ENCODE results near the gene APOBR. TPM values are rescaled to one million over a fixed set of nuclear protein-coding genes. Genes with fewer than 3 reads are reported as not detected.

Gene APOBR
- total and polyA plus RNA-seq, 2 of the 13 experiments (the other 11 are each of a cell fraction or from before 2014, with no cell fraction given) = 0.03 TPM; not detected in 1

DNA sequence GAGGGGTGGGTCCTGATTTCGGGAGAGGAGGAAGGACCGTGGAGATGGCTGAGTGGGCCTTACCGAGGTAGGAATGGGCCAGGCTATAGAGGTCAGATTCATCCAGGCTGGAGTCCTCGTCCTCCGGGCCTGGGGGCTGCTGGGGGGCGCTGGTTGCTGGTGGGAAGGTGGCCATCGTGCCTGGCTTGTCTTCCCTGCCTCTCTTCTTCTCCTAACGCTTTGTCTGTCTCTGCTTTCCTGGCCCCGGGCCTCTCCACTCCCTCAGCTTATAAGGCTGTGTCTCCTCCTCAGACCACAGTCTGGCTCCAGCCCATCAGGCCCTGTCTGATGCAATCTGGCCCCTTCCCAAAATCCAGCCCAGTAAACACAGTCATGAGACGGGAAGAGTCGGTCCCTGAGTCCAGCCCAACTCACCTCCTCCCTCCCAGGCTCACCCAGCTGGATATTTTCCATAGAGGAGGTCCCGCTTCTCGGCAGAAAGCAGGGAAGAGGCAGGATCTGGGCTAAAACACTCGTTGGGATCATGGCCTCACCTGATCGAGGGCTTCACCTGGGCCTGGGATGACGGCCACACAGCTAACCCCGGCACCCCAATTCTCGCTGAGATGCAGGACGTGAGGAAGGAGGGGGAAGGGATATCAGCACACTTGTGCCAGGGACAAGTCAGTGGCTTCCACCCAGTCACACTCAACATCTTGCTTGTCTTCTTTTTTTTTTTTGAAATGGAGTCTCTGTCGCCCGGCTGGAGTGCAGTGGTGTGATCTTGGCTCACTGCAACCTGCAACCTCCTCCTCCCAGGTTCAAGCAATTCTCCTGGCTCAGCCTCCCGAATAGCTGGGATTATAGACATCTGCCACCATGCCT lies 44.5 kb downstream of the APOBR start, which contains the start of gene NUPR1 (continued):
- TF ChIP-seq, protein P1, sequence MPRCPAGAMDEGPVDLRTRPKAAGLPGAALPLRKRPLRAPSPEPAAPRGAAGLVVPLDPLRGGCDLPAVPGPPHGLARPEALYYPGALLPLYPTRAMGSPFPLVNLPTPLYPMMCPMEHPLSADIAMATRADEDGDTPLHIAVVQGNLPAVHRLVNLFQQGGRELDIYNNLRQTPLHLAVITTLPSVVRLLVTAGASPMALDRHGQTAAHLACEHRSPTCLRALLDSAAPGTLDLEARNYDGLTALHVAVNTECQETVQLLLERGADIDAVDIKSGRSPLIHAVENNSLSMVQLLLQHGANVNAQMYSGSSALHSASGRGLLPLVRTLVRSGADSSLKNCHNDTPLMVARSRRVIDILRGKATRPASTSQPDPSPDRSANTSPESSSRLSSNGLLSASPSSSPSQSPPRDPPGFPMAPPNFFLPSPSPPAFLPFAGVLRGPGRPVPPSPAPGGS (CRISPR knock-in tag; IDR thresholded peaks at IDR 0.05) = no peak
- TF ChIP-seq ZNF101 (CRISPR knock-in tag; IDR thresholded peaks at IDR 0.05; ENCODE audit: borderline replicate concordance, low read depth) = no peak
- no peak for TF ChIP-seq ZNF24 (IDR thresholded peaks at IDR 0.05)
- TF ChIP-seq HOXA9 (CRISPR knock-in tag; IDR thresholded peaks at IDR 0.05; ENCODE audit: borderline replicate concordance) = no peak
- TF ChIP-seq, protein P2, sequence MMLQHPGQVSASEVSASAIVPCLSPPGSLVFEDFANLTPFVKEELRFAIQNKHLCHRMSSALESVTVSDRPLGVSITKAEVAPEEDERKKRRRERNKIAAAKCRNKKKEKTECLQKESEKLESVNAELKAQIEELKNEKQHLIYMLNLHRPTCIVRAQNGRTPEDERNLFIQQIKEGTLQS (CRISPR knock-in tag; IDR thresholded peaks at IDR 0.05) = peak; percentile 91
- TF ChIP-seq, protein P3, sequence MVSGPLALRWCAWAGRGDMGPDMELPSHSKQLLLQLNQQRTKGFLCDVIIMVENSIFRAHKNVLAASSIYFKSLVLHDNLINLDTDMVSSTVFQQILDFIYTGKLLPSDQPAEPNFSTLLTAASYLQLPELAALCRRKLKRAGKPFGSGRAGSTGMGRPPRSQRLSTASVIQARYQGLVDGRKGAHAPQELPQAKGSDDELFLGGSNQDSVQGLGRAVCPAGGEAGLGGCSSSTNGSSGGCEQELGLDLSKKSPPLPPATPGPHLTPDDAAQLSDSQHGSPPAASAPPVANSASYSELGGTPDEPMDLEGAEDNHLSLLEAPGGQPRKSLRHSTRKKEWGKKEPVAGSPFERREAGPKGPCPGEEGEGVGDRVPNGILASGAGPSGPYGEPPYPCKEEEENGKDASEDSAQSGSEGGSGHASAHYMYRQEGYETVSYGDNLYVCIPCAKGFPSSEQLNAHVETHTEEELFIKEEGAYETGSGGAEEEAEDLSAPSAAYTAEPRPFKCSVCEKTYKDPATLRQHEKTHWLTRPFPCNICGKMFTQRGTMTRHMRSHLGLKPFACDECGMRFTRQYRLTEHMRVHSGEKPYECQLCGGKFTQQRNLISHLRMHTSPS (CRISPR knock-in tag; IDR thresholded peaks at IDR 0.05; ENCODE audit: low read depth) = no peak
- no peak for TF ChIP-seq ARNT (IDR thresholded peaks at IDR 0.05)
- TF ChIP-seq ZNF577 (CRISPR knock-in tag; IDR thresholded peaks at IDR 0.05; ENCODE audit: borderline replicate concordance, low read depth) = no peak
- TF ChIP-seq ZNF75D (CRISPR knock-in tag; IDR thresholded peaks at IDR 0.05; ENCODE audit: borderline replicate concordance) = no peak
- peak; percentile 78 for TF ChIP-seq ZNF792 (CRISPR knock-in tag; IDR thresholded peaks at IDR 0.05)
- TF ChIP-seq ZNF124 (CRISPR knock-in tag; IDR thresholded peaks at IDR 0.05) = no peak
- peak; percentile 75; the same call in 1 of the 2 replicates for TF ChIP-seq ISL2 (CRISPR knock-in tag; IDR thresholded peaks at IDR 0.05)
- TF ChIP-seq ZNF850 (CRISPR knock-in tag; conservative IDR thresholded peaks at IDR 0.05) = no peak
- TF ChIP-seq MTA1 (CRISPR knock-in tag; IDR thresholded peaks at IDR 0.05; ENCODE audit: borderline replicate concordance) = 0 out of 2 replicates have a peak, but pooled peaks have one; percentile 49
- TF ChIP-seq, protein P4, sequence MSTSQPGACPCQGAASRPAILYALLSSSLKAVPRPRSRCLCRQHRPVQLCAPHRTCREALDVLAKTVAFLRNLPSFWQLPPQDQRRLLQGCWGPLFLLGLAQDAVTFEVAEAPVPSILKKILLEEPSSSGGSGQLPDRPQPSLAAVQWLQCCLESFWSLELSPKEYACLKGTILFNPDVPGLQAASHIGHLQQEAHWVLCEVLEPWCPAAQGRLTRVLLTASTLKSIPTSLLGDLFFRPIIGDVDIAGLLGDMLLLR (CRISPR knock-in tag; IDR thresholded peaks at IDR 0.05) = no peak
- TF ChIP-seq MTA3 (CRISPR knock-in tag; IDR thresholded peaks at IDR 0.05) = no peak
- no peak for TF ChIP-seq ZNF773 (CRISPR knock-in tag; IDR thresholded peaks at IDR 0.05; ENCODE audit: borderline replicate concordance)
- 0 out of 2 replicates have a peak, but pooled peaks have one; percentile 32 for TF ChIP-seq ZC3H4 (CRISPR knock-in tag; IDR thresholded peaks at IDR 0.05; ENCODE audit: borderline replicate concordance)
- TF ChIP-seq STAT5B (CRISPR knock-in tag; IDR thresholded peaks at IDR 0.05) = no peak
- no peak for TF ChIP-seq ZNF614 (CRISPR knock-in tag; IDR thresholded peaks at IDR 0.05; ENCODE audit: borderline replicate concordance)
- no peak for TF ChIP-seq PRPF4 (IDR thresholded peaks at IDR 0.05; ENCODE audit: low read depth, low read length, poor library complexity, severe bottlenecking)
- no peak for TF ChIP-seq CCAR2 (optimal IDR thresholded peaks at IDR 0.05; ENCODE audit: low read depth, low read length)
- TF ChIP-seq ZNF776 (CRISPR knock-in tag; IDR thresholded peaks at IDR 0.05) = no peak
- TF ChIP-seq EED (CRISPR knock-in tag; IDR thresholded peaks at IDR 0.05) = peak; percentile 39; the same call in 1 of the 2 replicates
- TF ChIP-seq, protein P5, sequence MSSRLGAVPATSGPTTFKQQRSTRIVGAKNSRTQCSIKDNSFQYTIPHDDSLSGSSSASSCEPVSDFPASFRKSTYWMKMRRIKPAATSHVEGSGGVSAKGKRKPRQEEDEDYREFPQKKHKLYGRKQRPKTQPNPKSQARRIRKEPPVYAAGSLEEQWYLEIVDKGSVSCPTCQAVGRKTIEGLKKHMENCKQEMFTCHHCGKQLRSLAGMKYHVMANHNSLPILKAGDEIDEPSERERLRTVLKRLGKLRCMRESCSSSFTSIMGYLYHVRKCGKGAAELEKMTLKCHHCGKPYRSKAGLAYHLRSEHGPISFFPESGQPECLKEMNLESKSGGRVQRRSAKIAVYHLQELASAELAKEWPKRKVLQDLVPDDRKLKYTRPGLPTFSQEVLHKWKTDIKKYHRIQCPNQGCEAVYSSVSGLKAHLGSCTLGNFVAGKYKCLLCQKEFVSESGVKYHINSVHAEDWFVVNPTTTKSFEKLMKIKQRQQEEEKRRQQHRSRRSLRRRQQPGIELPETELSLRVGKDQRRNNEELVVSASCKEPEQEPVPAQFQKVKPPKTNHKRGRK (CRISPR knock-in tag; IDR thresholded peaks at IDR 0.05) = no peak

Data from HepG2 (cell line).